HG03565 (cell line): ENCODE data around the gene DPPA5.
"Not testable (repeated sequence)": the region's sequence is repeated elsewhere in the genome, so short reads cannot be mapped to it uniquely, and the experiment has no call there.

ENCODE experiments used
- ATAC-seq: cut with Tn5 transposase; IDR thresholded peaks from one replicate; pipeline ENCODE4 v1.9.1; 2021; ENCODE audit warnings: mild to moderate bottlenecking, moderate library complexity; ENCODE audit not compliant: unreplicated experiment

The DPPA5 gene

DNA sequence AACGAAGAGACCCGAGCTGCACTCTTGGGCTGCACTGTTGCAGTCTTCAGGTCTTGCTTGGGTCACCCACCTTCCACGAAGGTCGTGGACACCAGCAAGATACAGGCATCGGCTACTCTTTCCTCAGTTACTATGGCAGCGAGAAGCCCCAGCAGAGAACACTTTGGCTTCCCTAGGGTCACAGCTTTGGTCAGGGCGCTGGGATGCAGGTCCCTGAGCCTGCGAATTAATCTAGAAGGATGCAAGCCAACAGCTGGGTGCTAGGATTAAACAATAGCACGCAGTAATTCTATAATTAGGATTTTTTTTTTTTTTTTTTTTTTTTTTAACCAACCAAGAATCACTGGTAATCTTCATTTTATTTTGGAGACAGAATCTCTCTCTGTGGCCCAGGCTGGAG is 10.5 kb upstream of the DPPA5 start:
- no peak for ATAC-seq

DNA sequence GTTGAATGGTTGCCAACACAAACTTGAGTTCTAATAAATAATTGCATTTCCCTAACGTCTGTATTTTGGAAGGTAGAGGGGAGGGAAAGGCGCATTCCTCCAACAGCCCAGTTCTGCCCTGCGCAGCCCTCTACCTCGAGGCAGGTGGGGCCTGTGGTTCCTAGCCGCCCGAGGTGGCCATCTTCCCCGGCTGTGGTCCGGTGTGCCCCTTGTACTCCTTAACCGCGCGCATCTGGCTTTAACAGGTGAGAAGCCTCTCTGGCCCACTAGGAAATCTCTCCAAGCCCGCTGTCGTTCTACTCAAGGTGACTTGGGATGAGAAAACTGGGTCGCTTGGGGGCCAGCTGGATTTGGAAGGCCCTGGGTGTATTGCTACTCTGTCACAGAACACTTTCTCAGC is 10.0 kb upstream of the DPPA5 start:
- ATAC-seq: no peak

DNA sequence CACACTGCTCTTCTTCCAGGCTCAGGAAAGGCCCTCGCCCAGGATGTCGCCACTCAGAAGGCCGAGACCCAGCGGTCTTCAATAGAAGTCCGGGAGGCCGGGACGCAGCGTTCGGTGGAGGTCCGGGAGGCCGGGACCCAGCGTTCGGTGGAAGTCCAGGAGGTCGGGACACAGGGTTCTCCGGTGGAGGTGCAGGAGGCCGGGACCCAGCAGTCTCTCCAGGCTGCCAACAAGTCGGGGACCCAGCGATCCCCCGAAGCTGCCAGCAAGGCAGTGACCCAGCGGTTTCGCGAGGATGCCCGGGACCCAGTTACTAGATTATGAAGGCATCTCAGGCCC is 9.4 kb upstream of the DPPA5 start:
- no peak for ATAC-seq

DNA sequence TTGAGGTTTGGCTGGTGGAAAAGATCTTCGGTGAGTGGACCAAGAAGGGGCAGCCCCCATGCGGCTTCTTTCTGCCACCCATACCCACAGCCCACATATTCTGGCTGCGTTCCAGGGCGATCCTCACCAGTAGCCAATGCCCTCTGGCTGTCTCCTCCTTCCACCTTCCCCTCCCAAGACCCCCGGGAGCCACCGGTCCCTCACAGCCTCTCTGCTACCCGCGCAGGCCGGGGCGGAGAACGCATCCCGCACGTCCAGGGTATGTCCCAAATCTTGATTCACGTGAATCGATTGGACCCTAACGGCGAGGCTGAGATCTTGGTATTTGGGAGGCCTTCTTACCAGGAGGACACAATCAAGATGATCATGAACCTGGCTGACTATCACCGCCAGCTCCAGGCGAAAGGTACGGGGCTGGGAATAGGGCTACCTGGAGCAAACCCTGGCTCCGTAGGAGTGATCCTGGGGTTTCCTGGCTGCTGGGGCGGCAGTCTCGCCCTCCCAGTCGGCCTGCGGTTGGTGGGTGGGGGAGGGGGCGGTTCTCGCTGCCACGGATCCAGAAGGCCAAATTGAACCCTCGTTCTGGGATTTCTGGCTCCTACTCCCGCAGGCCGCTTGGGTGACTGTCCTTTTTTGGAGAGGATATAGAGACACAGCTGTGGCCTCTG is 8.9 kb upstream of the DPPA5 start:
- ATAC-seq: no peak

DNA sequence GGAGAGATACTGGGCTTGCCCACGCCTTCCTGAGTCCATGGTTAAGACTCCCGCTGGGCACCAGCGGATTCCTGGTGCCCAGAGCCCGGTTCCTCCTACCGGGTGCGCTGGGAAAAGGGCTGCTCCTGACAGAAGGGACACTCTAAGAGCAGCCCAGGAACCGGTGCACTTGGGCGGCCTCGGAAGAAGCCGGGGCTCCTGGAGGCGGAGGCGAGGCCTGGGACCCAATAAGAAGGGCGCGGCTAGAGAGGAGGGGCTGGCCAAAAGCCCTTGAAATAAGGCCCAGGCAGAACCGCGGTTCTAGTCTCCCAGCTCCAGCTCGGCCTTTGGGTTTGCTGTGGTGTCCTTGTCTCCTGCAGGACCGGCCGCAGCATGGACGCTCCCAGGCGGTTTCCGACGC is 8.3 kb upstream of the DPPA5 start, which contains the start of gene KHDC3L:
KHDC3L (plus strand) TSS at position 301 of the 400 bp plus-strand sequence; CDS start at position 373, 72 bp downstream.
- ATAC-seq: no peak

DNA sequence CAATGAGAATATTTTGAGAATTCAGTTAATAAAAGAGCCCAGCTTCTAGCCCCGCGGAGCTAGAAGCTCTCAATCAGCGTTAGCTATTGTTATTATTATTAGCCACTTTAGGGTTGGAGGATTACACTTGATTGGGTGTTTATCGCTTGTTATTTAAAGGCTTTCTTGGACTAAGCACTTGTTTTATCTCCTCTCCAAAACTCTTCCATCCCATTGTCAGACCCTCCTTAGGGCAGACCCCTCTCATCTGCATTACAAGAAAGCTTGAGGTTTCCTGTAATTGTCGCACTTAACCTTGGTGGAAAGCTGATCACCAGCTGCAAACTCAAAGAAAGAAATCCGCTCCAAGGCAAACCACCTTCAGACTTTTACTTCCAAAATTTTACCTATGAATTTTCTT is 4.8 kb downstream of the DPPA5 start:
- no peak for ATAC-seq

DNA sequence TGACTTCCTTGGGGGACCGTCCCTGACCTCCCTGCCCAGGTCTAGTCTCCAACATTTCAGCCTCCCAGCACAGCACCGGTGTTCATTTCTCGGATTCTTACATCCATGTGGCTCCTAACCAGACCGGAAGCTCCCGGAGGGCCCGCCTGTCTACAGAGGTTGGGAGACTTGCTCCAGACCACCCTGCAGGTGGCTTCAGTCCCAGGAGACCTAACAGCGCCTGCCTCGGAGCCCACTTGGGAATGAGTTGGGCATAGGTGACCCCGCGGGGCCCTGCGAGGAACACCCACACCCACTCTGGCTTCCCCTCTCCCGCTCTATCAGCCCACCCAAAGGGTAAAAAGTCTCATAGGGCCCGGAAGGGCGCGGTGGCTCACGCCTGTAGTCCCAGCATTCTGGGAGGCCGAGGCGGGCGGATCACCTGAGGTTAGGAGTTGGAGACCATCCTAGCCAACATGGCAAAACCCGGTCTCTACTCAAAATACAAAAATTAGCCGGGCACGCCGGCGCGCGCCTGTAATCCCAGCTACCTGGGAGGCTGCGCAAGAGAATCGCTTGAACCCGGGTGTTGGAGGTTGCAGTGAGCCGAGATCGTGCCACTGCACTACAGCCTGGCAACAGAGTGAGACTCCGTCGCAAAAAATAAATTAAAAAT is 5.4 kb downstream of the DPPA5 start:
- ATAC-seq: no peak

DNA sequence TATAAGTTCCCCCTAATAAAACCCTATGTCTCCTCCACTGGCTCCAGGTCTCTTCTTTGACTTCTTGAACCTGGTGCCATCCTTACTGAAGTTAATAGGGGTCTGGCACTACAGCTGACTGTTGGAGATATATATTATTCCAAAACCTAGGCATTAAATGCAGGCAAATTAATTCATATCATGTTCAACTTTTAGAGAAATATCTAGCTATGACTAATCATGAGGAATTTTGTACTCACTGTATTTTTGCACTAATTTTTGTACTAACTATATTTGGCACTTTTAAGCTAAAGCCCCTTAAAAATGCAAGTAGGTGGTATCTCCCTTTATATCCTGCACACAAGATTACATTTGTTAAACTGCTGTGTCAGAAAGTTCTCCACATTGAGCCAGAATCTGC is 10.9 kb downstream of the DPPA5 start:
- no peak for ATAC-seq

DNA sequence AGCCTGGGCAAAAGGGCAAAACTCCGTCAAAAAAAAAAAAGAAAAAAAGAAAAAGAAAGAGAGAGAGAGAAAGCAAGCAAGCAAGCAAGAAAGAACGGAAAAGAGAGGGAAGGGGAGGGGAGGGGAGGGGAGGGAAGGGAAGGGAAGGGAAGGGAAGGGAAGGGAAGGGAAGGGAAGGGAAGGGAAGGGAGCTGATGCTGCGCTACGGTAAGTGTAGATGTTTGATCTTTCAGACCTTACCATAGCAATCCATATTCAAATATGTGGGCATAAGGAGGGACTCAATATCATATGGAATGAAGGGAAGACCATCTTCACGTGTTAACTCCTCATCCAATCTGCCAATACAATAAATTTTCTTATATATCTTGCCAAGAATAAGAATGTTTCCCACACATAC is 11.9 kb downstream of the DPPA5 start:
- ATAC-seq: no peak

DNA sequence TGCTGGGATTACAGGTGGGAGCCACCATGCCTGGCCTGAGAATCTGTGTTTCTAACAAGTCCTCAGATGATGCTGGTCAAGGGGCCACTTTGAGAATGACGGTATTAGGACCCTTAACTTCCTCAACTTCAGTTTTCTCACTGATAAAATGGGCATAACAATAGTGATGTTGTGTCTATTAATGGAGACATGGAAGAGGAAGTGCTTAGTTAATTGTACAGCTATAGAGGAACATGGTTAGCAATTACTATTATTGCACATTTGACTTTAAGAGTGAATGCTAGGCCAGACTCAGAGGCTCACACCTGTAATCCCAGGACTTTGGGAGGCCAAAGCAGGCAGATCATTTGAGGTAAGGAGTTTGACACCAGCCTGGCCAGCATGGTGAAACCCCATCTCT is 12.7 kb downstream of the DPPA5 start:
- ATAC-seq: no peak

DNA sequence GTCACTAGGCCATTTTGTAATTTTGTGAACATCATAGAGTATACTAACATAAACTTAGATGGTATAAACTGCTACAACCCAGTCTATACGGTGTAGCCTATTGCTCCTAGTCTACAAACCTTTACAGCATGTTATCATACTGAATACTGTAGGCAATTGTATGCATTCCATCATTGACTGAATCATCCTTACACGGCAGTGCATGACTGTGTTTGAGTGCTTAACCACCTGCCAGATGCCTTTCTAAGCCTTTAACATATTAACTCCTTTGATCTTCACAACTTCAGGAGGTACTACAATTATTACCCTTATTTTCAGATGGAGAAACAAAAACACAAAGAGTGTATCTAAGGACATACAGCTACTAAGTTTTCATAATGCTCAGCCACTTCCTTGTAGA is 14.0 kb downstream of the DPPA5 start:
- ATAC-seq: no peak

DNA sequence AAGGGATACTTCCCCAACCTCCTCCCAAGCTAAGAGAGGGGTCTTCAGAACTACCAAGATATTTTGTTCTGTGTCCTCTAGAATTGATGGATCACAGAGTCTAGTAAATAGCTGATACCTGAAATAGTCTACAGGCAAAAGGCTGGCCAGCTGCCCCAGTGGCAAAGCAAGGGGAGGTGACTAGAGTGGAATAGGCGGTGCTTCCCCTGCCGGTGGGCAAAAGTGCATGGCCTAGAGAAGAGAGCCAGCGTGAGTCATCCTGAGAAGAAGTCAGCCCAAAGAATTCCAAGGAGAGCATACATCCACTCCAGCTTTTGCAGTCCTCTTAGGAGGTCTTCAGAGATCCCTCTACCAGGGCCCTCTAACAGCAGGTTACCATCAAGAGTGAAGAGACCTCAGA is 14.7 kb downstream of the DPPA5 start:
- no peak for ATAC-seq

DNA sequence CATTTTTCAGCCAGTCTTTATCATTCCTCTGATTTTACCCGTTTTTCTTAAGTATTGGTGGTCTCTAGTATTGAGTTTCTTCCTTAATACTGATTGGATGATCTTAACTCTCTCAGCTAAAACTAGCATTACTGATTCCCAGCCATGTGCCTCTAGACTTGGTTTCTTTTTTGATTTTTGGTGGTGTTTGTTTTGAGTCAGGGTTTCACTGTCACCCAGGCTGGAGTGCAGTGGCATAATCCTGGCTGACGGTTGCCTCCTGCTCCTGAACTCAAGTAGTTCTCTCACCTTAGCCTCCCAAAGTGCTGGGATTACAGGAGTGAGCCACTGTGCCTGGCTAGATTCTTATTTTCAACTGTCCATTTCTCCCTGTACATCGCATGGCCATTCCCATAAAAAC is 24.9 kb downstream of the DPPA5 start:
- ATAC-seq: peak; percentile 66

DNA sequence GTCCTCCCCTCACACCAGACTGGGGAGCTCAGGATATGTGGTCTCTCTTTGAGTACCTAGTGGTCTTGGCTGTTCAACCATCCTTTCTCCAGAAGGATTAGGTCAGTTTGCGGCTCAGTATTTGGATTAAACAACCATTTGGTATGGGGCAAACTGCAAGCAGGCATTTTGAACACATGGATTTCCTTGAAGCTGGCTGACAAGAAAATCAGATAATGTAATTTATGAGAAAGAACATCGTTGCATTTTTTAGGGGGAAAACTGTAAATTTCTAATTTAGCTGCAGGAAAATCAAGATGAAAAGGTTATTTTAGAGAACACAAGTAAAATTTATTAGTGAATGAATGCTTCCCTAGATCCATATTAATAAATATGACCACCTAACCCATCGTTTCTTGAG is 25.3 kb downstream of the DPPA5 start:
- ATAC-seq: no peak

DNA sequence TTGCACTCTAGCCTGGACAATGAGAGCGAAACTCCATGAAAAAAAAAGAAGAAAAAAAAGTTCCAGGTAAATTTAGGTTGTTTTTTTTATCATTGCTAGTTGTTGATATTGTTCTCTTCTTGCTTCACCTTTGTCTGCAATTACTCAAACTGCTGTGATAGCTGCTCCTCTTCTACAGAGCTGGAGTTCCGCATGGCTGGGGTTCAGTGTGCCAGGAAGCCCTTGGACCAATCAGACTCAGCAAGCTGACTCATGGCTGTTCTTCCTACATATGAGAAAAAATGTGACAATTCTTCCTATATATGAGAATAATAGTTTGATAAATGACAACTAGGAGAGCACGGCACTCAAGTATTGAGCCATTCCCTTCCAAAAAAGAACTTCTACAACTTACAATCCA is 28.4 kb downstream of the DPPA5 start:
- no peak for ATAC-seq

DNA sequence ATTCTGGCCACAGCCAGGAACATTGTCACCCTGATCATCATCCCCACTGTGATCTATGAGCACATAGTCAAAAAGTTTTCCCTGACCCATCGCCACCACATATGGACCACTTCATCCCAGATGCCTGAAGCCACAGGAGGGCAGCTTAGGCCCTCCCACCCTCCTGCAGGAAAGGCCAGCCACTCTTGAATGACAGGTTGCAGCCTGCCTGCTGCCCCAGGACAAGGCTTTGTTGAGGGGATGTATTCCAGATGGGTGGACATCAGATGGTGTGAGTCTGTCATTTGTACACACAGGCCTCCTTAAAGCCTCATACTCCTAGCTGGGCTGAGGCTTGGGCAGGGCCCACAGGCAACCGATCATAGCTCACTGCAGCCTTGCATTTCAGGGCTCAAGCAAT is 30.8 kb downstream of the DPPA5 start:
- no peak for ATAC-seq

DNA sequence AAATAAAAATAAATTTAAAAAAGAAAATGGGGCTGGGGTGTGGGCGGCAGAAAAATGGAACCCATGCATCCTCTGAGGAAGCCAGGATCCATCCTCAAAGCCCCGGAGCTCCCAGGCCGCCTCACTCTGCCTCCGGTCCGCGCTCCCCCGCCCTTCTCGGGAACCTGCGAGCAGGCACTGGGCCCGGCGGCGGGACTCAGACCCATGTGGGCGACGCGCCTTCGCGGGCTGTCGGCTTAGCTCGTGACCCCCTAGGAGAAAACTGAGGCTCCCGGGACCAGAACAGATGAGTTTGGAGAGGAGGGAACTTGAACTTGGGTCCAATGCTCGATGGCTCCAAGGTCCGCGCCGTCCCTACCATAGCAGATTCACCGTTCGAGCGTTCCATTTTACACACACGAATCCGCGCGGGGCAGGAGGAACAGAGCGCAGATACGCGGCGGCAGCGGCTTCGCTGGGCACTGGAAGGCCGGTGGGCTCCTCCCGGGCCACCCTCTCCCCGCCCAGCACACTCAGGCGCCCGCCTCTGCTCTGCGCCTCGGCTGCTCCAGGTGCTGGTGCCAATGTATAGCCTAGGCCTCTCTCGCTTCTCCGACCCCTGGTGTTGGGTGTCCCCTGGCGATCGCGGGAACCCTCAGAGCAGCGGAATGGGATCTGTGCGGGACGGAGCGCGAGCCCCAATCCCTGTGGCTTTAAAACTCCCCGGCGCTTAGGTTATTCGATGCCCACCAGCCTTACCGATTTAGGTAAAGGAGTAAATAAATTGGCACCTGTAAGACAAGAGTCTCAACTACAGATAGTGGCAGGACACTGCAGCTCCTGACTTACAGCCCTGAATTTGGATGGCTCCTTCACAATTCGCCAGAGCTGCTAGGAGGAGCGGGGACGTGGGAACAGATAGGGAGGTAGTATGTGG is 39.2 kb downstream of the DPPA5 start:
- ATAC-seq: no peak

DNA sequence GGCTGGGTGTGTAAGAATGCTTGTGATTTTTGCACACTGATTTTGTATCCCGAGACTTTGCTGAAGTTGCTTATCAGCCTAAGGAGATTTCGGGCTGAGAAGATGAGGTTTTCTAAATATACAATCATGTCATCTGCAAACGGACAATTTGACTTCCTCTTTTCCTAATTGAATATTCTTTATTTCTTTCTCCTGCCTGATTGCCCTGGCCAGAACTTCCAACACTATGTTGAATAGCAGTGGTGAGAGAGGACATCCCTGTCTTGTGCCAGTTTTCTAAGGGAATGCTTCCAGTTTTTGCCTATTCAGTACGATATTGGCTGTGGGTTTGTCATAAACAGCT is 43.6 kb downstream of the DPPA5 start:
- not testable (repeated sequence) for ATAC-seq

DNA sequence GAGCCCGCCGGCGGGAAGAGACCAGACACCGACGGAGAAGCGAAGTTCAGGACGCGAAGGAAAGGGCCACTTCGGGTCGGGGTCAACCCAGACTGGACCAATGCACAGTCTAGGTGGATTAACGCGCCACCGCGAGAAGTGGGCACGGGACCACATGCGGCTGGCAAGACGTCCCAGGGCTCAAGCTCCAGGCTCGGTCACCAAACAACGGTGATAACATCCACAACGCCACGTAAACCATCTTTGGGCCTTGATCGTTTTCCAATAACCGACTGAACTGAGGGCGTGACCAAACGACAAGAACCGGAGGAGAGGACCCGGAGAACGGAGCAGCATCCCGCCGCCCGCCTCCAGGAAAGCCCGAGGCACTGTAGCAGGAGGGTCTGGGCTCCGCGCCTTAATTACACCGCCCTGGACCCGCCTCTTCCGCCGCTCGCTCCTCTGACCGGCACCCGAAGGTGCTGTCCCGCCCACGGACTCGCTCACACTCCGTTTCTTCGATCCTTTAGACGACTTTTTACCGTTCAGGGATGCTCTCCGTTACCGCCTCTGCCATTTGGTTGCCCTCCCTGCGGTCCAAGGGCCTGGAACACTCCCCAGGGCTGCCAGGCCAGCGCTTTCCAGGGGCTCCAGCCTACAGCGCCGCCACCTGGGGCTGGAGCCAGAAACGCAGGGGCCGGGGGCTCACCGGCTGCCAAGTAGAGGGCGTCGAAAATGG is 44.1 kb downstream of the DPPA5 start:
- peak; percentile 96 for ATAC-seq

DNA sequence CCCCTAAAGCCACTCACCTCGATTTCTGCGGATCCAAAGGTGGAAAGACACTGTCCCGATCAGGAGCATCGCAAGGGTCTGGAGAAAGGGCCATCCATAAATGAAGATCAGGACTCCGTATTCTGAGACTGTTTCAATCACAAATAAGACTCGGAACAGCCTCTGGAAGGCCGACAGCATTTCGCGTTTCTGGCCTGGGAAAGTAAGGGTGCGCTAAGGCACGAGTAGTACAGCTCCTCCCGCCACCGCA is 44.6 kb downstream of the DPPA5 start:
- no peak for ATAC-seq

DNA sequence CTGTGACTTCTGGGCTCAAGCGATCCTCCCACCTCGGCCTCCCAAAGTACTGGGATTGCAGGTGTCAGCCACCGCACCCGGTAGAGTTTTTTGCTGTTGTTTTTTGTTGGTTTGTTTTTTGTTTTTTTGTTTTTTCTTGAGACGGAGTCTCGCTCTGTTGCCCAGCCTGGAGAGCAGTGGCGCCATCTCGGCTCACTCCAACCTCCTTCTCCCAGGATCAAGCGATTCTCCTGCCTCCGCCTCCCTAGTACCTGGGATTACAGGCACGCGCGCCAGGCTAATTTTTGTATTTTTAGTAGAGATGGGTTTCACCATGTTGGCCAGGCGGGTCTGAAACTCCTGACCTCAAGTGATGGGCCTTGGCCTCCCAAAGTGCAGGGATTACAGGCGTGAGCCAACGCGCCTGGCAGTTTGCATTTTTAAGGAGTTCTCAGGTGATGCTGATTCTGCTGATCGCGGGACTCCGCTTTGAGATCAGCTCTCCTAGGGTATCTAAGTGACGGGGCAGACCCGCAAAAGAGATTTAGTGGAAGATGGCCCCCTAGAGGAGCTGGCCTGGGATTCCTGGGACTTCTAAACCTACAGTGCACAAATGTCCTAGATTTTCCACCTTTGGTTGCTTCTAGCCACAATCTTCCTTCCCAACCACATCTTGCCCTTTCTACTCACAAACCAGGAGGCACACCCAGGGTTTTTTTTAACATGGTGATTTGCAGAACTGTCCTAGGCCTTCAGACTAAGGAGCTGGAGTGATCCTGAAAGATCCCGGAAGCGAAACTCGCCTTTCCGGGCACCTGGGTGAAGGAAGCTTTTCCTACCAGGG is 45.2 kb downstream of the DPPA5 start:
- ATAC-seq: no peak
